Esophagus muscularis mucosa (tissue), 4 donors: ENCODE measurements around the gene CHRNA7. TPM values are rescaled to one million over a fixed set of nuclear protein-coding genes. Genes with fewer than 3 reads are reported as not detected.
A peak's percentile ranks its signal among the peaks of the same experiment; 100 is the strongest.

ENCODE experiments used
- DNase-seq: peaks from one replicate; pipeline ENCODE4 v3.0.0-alpha.2; 2017; ENCODE audit errors: extremely low spot score
- H3K27ac ChIP-seq, 4 donors: fragments of 200-600 bp; sonication (generic); replicated peaks in 1 of 4; 1 replicate in 3 of 4; 2 replicates in 1 of 4; pipeline ENCODE4 v1.5.1; 2016 to 2019; ENCODE audit warnings: mild to moderate bottlenecking in 1 of 4
- H3K27me3 ChIP-seq, 4 donors: fragments of 200-600 bp; sonication (generic); one replicate each; pipeline versions ENCODE4 v1.5.1 to v1.6.0; 2016 to 2019
- H3K36me3 ChIP-seq, 4 donors: fragments of 200-600 bp; sonication (generic); one replicate each; pipeline ENCODE4 v1.5.1; 2016 to 2019
- H3K4me1 ChIP-seq, 4 donors: fragments of 200-600 bp; sonication (generic); one replicate each; pipeline ENCODE4 v1.5.1; 2016 to 2019
- H3K4me3 ChIP-seq, 4 donors: fragments of 200-600 bp; sonication (generic); 1 replicate in 2 of 4; 2 replicates in 2 of 4; pipeline ENCODE4 v1.5.1; 2016 to 2019; ENCODE audit warnings: mild to moderate bottlenecking in 4 of 4, moderate library complexity in 1 of 4
- H3K9me3 ChIP-seq, 4 donors: fragments of 200-600 bp; sonication (generic); 1 replicate in 3 of 4; 2 replicates in 1 of 4; pipeline ENCODE4 v1.5.1; 2016 to 2019
- CTCF ChIP-seq, 3 experiments: fragments of 200-600 bp in 2 of 3; fragments of 450-650 bp in 1 of 3; sonication (generic) in 2 of 3; IDR thresholded peaks; one replicate each; pipeline ENCODE4 v1.5.1; 2017 to 2019; ENCODE audit warnings: antibody characterized with exemption in 3 of 3, mild to moderate bottlenecking in 2 of 3, moderate library complexity in 1 of 3
- EP300 ChIP-seq: sonication (generic); formaldehyde crosslinking; IDR thresholded peaks from one replicate; pipeline ENCODE4 v1.6.1; 2017; ENCODE audit warnings: antibody characterized with exemption
- POLR2A ChIP-seq: fragments of 450-650 bp; IDR thresholded peaks from one replicate; pipeline ENCODE4 v1.6.1; 2017; ENCODE audit warnings: antibody characterized with exemption, moderate library complexity, mild to moderate bottlenecking, low read depth
- POLR2AphosphoS5 ChIP-seq, 2 donors: sonication (generic); formaldehyde crosslinking; IDR thresholded peaks; one replicate each; pipeline ENCODE4 v1.6.1; 2017; ENCODE audit warnings: antibody characterized with exemption in 2 of 2
- WGBS: methylation state at CpG from one replicate; pipeline ENCODE4 v1.1.5; 2018; 5-methylcytosine and 5-hydroxymethylcytosine counted together
- intact Hi-C: fragments of 100-400 bp; cut with DNase I; formaldehyde crosslinking; loops from one replicate; pipeline ENCODE4 v1.15.1; 2023
- total RNA-seq, 4 donors: library from RNA; depleted of rRNA; stranded (reverse); fragments of >200 nt; gene quantifications; one replicate each; pipeline versions ENCODE4 v1.1.0 to v1.2.1, GENCODE V29; 2016

The CHRNA7 gene
- total RNA-seq, 4 donors from 2014 or later: 0.83 to 2.8 (median 1.7) TPM

GRCh38 chr15:32042269-32042972 is 12.1 kb downstream of the CHRNA7 start:
- no peaks in the 10 kb centered on the region for H3K36me3 ChIP-seq
- DNase-seq: no peak
- no peaks in the 10 kb centered on the region for H3K27me3 ChIP-seq
- 8% methylated on average over 1 of the region's 1 CpG for WGBS
- H3K4me3 ChIP-seq: no peak overlapping the region
- no peaks in the 10 kb centered on the region for H3K9me3 ChIP-seq
- H3K4me1 ChIP-seq: peaks cover 0 to 8% (median 5%) of the 10 kb centered on the region in 4 donors
- intact Hi-C loops: no loop called here
- H3K27ac ChIP-seq: no peak overlapping the region
- TF ChIP-seq POLR2A (no peak), EP300 (no peak), POLR2AphosphoS5 (IDR thresholded peaks at IDR 0.05) (no peak), CTCF (IDR thresholded peaks at IDR 0.05) (peak in 1 of 3 experiments; percentile 30)

GRCh38 chr15:32053719-32054118 is 23.4 kb downstream of the CHRNA7 start:
- 41% methylated on average over 5 of the region's 5 CpGs for WGBS
- Histone ChIP-seq H3K36me3 (no peaks in the 10 kb centered on the region), H3K27me3 (no peaks in the 10 kb centered on the region), H3K9me3 (no peaks in the 10 kb centered on the region), H3K27ac (no peak overlapping the region), H3K4me1 (no peaks in the 10 kb centered on the region), H3K4me3 (no peak overlapping the region)
- no peak for DNase-seq
- TF ChIP-seq POLR2A (no peak), POLR2AphosphoS5 (IDR thresholded peaks at IDR 0.05) (no peak)
- intact Hi-C loops: loop anchor here (10.0 kb wide), 1 partner anchor 59 kb away; no protein-coding TSS in a partner anchor

- 65% methylated on average over 4 of the region's 4 CpGs for WGBS
- Histone ChIP-seq H3K36me3 (no peaks in the 10 kb centered on the region), H3K4me3 (no peak overlapping the region), H3K27ac (no peak overlapping the region), H3K4me1 (no peaks in the 10 kb centered on the region), H3K9me3 (no peaks in the 10 kb centered on the region), H3K27me3 (no peaks in the 10 kb centered on the region)
- intact Hi-C loops: loop anchor here (10.0 kb wide), 1 partner anchor 63 kb away; no protein-coding TSS in a partner anchor
- TF ChIP-seq CTCF (IDR thresholded peaks at IDR 0.05): no peak
- no peak for TF ChIP-seq EP300
- DNase-seq: no peak
These were observed 27.6 kb downstream of the CHRNA7 start for GRCh38 chr15:32057876-32058425.

- TF ChIP-seq POLR2AphosphoS5 (IDR thresholded peaks at IDR 0.05): no peak
- TF ChIP-seq POLR2A: no peak
- TF ChIP-seq EP300: no peak
- TF ChIP-seq CTCF (IDR thresholded peaks at IDR 0.05): no peak
- DNase-seq: no peak
- H3K27me3 ChIP-seq: no peaks in the 10 kb centered on the region
- 93% methylated on average over 7 of the region's 7 CpGs for WGBS
- no peaks in the 10 kb centered on the region for H3K36me3 ChIP-seq
- H3K27ac ChIP-seq: no peak overlapping the region
- peaks cover 0 to 7% (median under 1%) of the 10 kb centered on the region in 4 donors for H3K9me3 ChIP-seq
- no peaks in the 10 kb centered on the region for H3K4me1 ChIP-seq
- intact Hi-C loops: no loop called here
- no peak overlapping the region for H3K4me3 ChIP-seq
These were observed 30.4 kb downstream of the CHRNA7 start for GRCh38 chr15:32060706-32061105.

- H3K27me3 ChIP-seq: no peaks in the 10 kb centered on the region
- DNase-seq: no peak
- 100% methylated on average over 1 of the region's 1 CpG for WGBS
- H3K4me3 ChIP-seq: no peak overlapping the region
- H3K36me3 ChIP-seq: no peaks in the 10 kb centered on the region
- intact Hi-C loops: no loop called here
- H3K27ac ChIP-seq: no peak overlapping the region
- H3K9me3 ChIP-seq: peaks cover 8 to 28% (median 20%) of the 10 kb centered on the region in 4 donors
- TF ChIP-seq POLR2AphosphoS5 (IDR thresholded peaks at IDR 0.05): no peak
- TF ChIP-seq POLR2A: no peak
- no peak for TF ChIP-seq EP300
- H3K4me1 ChIP-seq: no peaks in the 10 kb centered on the region
These were observed 36.8 kb downstream of the CHRNA7 start for GRCh38 chr15:32067115-32067514.
